ENCODE results near the gene CRTAC1.

DNA sequence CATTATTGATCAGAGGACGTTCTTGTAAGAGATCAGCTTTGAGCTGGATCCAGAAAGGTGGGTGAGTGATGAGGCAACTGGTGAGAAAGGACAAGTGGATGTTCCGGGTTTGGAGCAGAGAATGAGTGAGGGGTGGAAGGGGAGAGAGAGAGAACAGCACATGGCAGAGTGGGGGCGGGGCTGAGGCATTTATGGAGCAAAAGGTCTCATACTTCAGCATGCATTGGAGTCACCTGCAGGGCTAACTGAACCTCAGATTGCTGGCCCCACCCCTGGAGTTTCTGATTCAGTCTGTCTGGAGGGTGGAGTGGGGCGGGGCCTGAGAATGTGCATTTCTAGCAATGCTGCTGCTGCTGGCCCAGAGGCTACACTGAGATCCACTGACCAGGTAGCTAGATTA is 109.6 kb downstream of the CRTAC1 start:
- TF ChIP-seq, protein P1, sequence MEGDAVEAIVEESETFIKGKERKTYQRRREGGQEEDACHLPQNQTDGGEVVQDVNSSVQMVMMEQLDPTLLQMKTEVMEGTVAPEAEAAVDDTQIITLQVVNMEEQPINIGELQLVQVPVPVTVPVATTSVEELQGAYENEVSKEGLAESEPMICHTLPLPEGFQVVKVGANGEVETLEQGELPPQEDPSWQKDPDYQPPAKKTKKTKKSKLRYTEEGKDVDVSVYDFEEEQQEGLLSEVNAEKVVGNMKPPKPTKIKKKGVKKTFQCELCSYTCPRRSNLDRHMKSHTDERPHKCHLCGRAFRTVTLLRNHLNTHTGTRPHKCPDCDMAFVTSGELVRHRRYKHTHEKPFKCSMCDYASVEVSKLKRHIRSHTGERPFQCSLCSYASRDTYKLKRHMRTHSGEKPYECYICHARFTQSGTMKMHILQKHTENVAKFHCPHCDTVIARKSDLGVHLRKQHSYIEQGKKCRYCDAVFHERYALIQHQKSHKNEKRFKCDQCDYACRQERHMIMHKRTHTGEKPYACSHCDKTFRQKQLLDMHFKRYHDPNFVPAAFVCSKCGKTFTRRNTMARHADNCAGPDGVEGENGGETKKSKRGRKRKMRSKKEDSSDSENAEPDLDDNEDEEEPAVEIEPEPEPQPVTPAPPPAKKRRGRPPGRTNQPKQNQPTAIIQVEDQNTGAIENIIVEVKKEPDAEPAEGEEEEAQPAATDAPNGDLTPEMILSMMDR (IDR thresholded peaks at IDR 0.05) = no peak
- no peak for TF ChIP-seq ZFX (IDR thresholded peaks at IDR 0.05; ENCODE audit: borderline replicate concordance)

All from 22Rv1 (cell line).